OCI-LY1 (cell line): Measurements from ENCODE around the gene PGAP1.
"Not testable (repeated sequence)": the region's sequence is repeated elsewhere in the genome, so short reads cannot be mapped to it uniquely, and the experiment has no call there.

Experiments
- CTCF ChIP-seq: fragments of 200-600 bp; sonication (generic), shearing (Covaris generic); IDR thresholded peaks from 2 replicates; pipeline ENCODE4 v1.5.1; 2017; ENCODE audit warnings: mild to moderate bottlenecking, antibody characterized with exemption, low read length, moderate library complexity, mixed read lengths
- EZH2 ChIP-seq: fragments of 200-600 bp; sonication (generic), shearing (Covaris generic); IDR thresholded peaks from 2 replicates; pipeline ENCODE4 v1.8.0; 2017; ENCODE audit warnings: borderline replicate concordance, mixed run types, mild to moderate bottlenecking, antibody characterized with exemption, low read length, moderate library complexity, mixed read lengths

- not testable (repeated sequence) for TF ChIP-seq CTCF, EZH2
Measured at GRCh38 chr2:196905365-196905764, 21.1 kb downstream of the PGAP1 start.
